Measurements from ENCODE around the gene SPA17. TPM values are rescaled to one million over a fixed set of nuclear protein-coding genes. Genes with fewer than 3 reads are reported as not detected.
A peak's percentile ranks its signal among the peaks of the same experiment; 100 is the strongest.

Gene SPA17
- total and polyA plus RNA-seq, 8 donors = 1.8 to 26.8 (median 9.6) TPM; not detected in 2

DNA sequence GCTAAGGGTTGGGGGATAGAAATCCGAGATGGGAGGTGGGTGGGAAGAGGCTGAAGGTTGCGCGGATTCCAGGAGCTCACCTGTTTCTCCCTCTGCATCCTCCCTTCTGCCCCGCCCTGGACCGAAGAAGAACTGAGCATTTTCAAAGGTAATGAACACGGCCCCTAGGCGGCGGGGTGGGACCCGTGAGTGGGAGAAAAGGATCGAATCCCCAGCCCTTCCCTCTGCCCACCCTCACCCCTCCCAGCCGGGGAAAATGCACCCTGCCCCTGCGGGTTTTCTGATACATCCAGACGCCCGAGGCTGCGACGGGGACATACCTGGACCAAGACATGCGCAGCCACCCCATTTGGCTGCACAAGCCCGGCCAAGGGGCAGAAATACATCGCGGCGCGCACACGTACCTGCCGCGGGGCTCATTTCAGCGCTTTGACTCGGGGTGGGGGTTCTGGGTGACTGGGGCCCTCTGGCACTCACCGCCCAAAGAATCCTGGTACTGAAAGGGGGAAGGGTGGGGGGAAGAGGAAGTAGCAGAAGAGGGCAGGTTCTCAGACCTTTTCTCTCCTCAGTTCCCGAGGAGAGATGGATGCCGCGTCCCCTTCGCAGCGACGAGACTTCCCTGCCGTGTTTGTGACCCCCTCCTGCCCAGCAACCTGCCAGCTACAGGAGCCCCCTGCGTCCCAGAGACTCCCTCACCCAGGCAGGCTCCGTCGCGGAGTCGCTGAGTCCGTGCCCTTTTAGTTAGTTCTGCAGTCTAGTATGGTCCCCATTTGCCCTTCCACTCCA, 72.3 kb downstream of the SPA17 start:
- H3K27ac ChIP-seq = peak overlapping the region; percentile 81 to 98 (median 96)
- no peaks in the 10 kb centered on the region for H3K9me3 ChIP-seq
- H3K4me3 ChIP-seq = peak overlapping the region; percentile 39 to 61 (median 48)
- intact Hi-C loops (cut with DNase I; ENCODE audit: low total_unique reads) = no loop called here
- peaks cover 22 to 57% (median 55%) of the 10 kb centered on the region in 4 donors for H3K4me1 ChIP-seq
- TF ChIP-seq, protein P1, sequence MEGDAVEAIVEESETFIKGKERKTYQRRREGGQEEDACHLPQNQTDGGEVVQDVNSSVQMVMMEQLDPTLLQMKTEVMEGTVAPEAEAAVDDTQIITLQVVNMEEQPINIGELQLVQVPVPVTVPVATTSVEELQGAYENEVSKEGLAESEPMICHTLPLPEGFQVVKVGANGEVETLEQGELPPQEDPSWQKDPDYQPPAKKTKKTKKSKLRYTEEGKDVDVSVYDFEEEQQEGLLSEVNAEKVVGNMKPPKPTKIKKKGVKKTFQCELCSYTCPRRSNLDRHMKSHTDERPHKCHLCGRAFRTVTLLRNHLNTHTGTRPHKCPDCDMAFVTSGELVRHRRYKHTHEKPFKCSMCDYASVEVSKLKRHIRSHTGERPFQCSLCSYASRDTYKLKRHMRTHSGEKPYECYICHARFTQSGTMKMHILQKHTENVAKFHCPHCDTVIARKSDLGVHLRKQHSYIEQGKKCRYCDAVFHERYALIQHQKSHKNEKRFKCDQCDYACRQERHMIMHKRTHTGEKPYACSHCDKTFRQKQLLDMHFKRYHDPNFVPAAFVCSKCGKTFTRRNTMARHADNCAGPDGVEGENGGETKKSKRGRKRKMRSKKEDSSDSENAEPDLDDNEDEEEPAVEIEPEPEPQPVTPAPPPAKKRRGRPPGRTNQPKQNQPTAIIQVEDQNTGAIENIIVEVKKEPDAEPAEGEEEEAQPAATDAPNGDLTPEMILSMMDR (IDR thresholded peaks at IDR 0.05) = peak in 1 of 7 experiments; percentile 7
- TF ChIP-seq POLR2AphosphoS5 (IDR thresholded peaks at IDR 0.05) (no peak), POLR2A (IDR thresholded peaks at IDR 0.05) (no peak)
- peaks cover 0 to 96% (median 26%) of the 10 kb centered on the region in 3 donors for H3K27me3 ChIP-seq
- peak in 1 of 2 donors; percentile 65 for DNase-seq
- H3K36me3 ChIP-seq = no peaks in the 10 kb centered on the region
- 5 to 12% (median 7%) methylated on average over 34 to 41 of the region's 41 CpGs for WGBS, 5 donors

DNA sequence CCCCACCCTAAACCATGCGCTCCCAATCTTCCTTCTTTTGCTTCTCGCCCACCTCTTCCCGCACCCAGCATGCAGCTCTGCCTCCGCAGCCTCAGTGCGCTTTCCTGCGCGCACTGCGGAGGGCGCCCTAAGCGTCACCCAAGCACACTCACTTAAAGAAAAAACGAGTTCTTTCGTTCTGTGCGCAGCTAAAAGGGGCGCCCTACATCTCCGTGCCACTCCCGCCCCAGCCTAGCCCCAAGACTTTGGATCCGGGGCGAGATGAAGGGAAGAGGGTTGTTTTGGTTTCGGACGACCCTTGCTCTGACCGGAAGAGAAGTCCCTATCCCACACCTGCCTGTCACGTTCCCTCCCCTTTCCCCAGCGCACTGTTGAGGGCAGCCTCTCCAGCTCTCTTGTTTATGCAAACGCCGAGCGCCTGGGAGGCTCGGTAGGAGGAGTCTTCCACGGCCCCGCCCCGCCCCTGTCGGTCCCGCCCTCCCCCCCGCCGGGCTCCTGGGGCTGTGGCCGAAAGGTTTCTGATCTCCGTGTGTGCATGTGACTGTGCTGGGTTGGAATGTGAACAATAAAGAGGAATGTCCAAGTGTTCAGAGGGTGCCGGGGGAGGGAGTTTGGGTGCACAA, 73.0 kb downstream of the SPA17 start:
- H3K9me3 ChIP-seq = no peaks in the 10 kb centered on the region
- peaks cover 0 to 96% (median 25%) of the 10 kb centered on the region in 3 donors for H3K27me3 ChIP-seq
- peak; percentile 89 to 93 for DNase-seq
- H3K27ac ChIP-seq = peak overlapping the region; percentile 91 to 98 (median 96)
- WGBS, 5 donors = 1 to 3% (median 2%) methylated on average over 37 of the region's 37 CpGs
- peaks cover 22 to 62% (median 54%) of the 10 kb centered on the region in 4 donors for H3K4me1 ChIP-seq
- H3K36me3 ChIP-seq = no peaks in the 10 kb centered on the region
- peak overlapping the region; percentile 39 to 61 (median 48) for H3K4me3 ChIP-seq
- no peak for TF ChIP-seq EP300 (IDR thresholded peaks at IDR 0.05)
- TF ChIP-seq POLR2AphosphoS5 (IDR thresholded peaks at IDR 0.05) = peak in 2 of 3 donors; percentile 76 to 88
- TF ChIP-seq POLR2A (IDR thresholded peaks at IDR 0.05) = no peak
- TF ChIP-seq, protein P1 (IDR thresholded peaks at IDR 0.05) = peak in 4 of 7 experiments; percentile 37 to 64 (median 54)
- intact Hi-C loops (cut with DNase I; ENCODE audit: low total_unique reads) = no loop called here

Small RNAs within 50 kb of the gene (small RNA-seq; reads per million reads assigned to genes)
- 0 reads per million in 4 donors for gene RNA5SP352

Other genes starting within 250 kb of the SPA17 start
- gene OR8B4, start 249.0 kb upstream of the SPA17 start, total RNA-seq = not detected
- not detected for gene OR8B4, start 249.0 kb upstream of the SPA17 start, polyA plus RNA-seq
- not detected for gene OR8B8, start 228.2 kb upstream of the SPA17 start, total RNA-seq
- not detected for gene OR8B8, start 228.2 kb upstream of the SPA17 start, polyA plus RNA-seq
- gene OR8B12, start 130.2 kb upstream of the SPA17 start, total RNA-seq = not detected
- not detected for gene OR8B12, start 130.2 kb upstream of the SPA17 start, polyA plus RNA-seq
- gene OR8A1, start 103.9 kb upstream of the SPA17 start, total RNA-seq = not detected
- gene OR8A1, start 103.9 kb upstream of the SPA17 start, polyA plus RNA-seq = not detected
- not detected for gene PANX3, start 62.5 kb upstream of the SPA17 start, total RNA-seq
- not detected for gene PANX3, start 62.5 kb upstream of the SPA17 start, polyA plus RNA-seq
- gene TBRG1, start 51.0 kb upstream of the SPA17 start, total RNA-seq = 100 to 1,000 TPM in 2 of 5 donors, 10 to 100 TPM in 3; 16.9 to 130 (median 68.5) TPM
- gene TBRG1, start 51.0 kb upstream of the SPA17 start, polyA plus RNA-seq = 10 to 100 TPM; 21.9 to 30.2 (median 22.3) TPM
- gene SIAE, start 165 bp upstream of the SPA17 start, total RNA-seq = 10 to 100 TPM in 3 of 5 donors, 1 to 10 TPM in 2; 1.2 to 22.6 (median 11.0) TPM
- 10 to 100 TPM in 1 of 3 donors, 1 to 10 TPM in 2; 2.7 to 12.2 (median 9.2) TPM for gene SIAE, start 165 bp upstream of the SPA17 start, polyA plus RNA-seq
- gene NRGN, start 66.0 kb downstream of the SPA17 start, total RNA-seq = under 1 TPM in 2 of 5 donors, not detected in 3; 0.37 to 0.87 TPM
- 1 to 10 TPM in 2 of 3 donors, not detected in 1; 3.1 to 5.5 TPM for gene NRGN, start 66.0 kb downstream of the SPA17 start, polyA plus RNA-seq
- 100 to 1,000 TPM in 3 of 5 donors, 10 to 100 TPM in 2; 80.5 to 419 (median 147) TPM for gene VSIG2, start 78.4 kb downstream of the SPA17 start, total RNA-seq
- gene VSIG2, start 78.4 kb downstream of the SPA17 start, polyA plus RNA-seq = 100 to 1,000 TPM; 178 to 219 (median 196) TPM
- gene ESAM, start 88.4 kb downstream of the SPA17 start, total RNA-seq = 10 to 100 TPM in 1 of 5 donors, 1 to 10 TPM in 4; 4.1 to 11.3 (median 9.4) TPM
- 10 to 100 TPM in 2 of 3 donors, 1 to 10 TPM in 1; 8.1 to 19.6 (median 13.9) TPM for gene ESAM, start 88.4 kb downstream of the SPA17 start, polyA plus RNA-seq
- 10 to 100 TPM in 3 of 5 donors, 1 to 10 TPM in 2; 3.2 to 40.2 (median 20.9) TPM for gene MSANTD2, start 126.5 kb downstream of the SPA17 start, total RNA-seq
- gene MSANTD2, start 126.5 kb downstream of the SPA17 start, polyA plus RNA-seq = 10 to 100 TPM in 1 of 3 donors, 1 to 10 TPM in 2; 2.8 to 11.3 (median 3.1) TPM
- 10 to 100 TPM in 2 of 5 donors, 1 to 10 TPM in 2, not detected in 1; 1.7 to 39.1 (median 14.8) TPM for gene ROBO3, start 191.5 kb downstream of the SPA17 start, total RNA-seq
- 10 to 100 TPM in 1 of 3 donors, 1 to 10 TPM in 2; 2.4 to 14.2 (median 4.8) TPM for gene ROBO3, start 191.5 kb downstream of the SPA17 start, polyA plus RNA-seq
- 10 to 100 TPM in 3 of 5 donors, 1 to 10 TPM in 2; 1.8 to 49.6 (median 12.1) TPM for gene ROBO4, start 224.0 kb downstream of the SPA17 start, total RNA-seq
- gene ROBO4, start 224.0 kb downstream of the SPA17 start, polyA plus RNA-seq = 1 to 10 TPM; 2.0 to 2.7 (median 2.6) TPM
- gene HEPN1, start 245.3 kb downstream of the SPA17 start, total RNA-seq = not detected
- not detected for gene HEPN1, start 245.3 kb downstream of the SPA17 start, polyA plus RNA-seq